ENCODE measurements around the gene CAMSAP2.

The CAMSAP2 gene

DNA sequence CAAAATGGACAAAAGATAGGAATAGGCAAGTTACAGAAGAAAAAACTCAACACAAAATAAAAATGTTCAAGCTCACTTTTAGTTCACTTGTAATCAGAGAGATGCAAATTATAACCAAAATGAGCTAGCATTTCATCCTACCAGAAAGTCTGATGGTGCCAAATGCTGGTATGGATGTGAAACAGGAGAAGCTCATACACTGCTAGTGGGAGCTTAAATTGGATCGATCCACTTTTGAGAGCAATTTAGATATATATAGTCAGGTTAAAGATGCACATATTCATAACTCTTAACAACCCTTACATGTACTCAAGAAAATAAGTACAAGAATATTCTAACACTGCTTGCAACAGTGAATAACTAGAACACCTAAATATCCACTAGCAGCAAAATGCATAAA lies 18.5 kb upstream of the CAMSAP2 start:
- TF ChIP-seq, protein P1, sequence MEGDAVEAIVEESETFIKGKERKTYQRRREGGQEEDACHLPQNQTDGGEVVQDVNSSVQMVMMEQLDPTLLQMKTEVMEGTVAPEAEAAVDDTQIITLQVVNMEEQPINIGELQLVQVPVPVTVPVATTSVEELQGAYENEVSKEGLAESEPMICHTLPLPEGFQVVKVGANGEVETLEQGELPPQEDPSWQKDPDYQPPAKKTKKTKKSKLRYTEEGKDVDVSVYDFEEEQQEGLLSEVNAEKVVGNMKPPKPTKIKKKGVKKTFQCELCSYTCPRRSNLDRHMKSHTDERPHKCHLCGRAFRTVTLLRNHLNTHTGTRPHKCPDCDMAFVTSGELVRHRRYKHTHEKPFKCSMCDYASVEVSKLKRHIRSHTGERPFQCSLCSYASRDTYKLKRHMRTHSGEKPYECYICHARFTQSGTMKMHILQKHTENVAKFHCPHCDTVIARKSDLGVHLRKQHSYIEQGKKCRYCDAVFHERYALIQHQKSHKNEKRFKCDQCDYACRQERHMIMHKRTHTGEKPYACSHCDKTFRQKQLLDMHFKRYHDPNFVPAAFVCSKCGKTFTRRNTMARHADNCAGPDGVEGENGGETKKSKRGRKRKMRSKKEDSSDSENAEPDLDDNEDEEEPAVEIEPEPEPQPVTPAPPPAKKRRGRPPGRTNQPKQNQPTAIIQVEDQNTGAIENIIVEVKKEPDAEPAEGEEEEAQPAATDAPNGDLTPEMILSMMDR (IDR thresholded peaks at IDR 0.05; ENCODE audit: insufficient read depth, low read depth, low read length, missing control alignments) = no peak
- no peak overlapping the region for H3K4me3 ChIP-seq (ENCODE audit: low read depth, low read length)
- no peak for DNase-seq (ENCODE audit: low read depth)

DNA sequence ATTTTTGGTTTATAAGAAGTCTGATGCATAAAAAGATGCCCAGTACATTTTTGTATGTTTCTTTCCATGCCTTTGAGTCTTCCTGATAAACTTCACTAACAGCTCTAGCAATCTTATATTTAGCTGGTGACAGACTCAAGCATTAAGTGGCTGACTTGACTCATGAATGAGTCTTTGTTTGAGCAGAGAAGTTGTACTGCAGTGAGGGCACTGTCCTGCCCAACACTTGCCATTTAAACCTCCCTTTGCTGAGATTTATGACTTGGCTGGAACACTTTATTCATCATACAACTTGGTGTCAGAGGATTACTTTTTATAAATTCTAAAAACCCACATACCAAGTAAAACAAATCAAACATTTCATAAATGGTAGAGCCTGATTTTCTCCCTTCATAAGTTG lies 14.6 kb upstream of the CAMSAP2 start:
- TF ChIP-seq, protein P1 (IDR thresholded peaks at IDR 0.05; ENCODE audit: insufficient read depth, low read depth, low read length, missing control alignments) = no peak
- no peak overlapping the region for H3K4me3 ChIP-seq (ENCODE audit: low read depth, low read length)
- no peak for DNase-seq (ENCODE audit: low read depth)

DNA sequence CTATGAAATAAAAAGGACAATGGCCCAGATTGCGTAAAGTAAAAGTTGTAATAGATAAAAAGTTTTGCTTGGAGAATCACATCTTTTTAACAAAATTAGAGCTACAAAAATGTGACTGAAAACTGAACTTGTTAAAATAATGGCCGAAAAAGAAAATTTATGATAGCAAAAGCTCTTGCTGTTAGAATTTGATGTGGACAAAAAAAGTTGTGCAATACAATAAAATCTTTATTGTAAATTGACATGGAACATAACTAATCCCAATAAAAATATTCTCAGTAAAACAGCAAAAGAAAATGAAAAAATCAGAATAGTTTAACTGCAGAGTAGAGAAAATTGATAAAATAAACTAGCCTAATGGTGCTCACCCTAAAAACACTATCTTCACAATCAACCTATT lies 11.4 kb upstream of the CAMSAP2 start:
- TF ChIP-seq, protein P1 (IDR thresholded peaks at IDR 0.05; ENCODE audit: insufficient read depth, low read depth, low read length, missing control alignments) = no peak
- DNase-seq (ENCODE audit: low read depth) = no peak
- H3K4me3 ChIP-seq (ENCODE audit: low read depth, low read length) = no peak overlapping the region

DNA sequence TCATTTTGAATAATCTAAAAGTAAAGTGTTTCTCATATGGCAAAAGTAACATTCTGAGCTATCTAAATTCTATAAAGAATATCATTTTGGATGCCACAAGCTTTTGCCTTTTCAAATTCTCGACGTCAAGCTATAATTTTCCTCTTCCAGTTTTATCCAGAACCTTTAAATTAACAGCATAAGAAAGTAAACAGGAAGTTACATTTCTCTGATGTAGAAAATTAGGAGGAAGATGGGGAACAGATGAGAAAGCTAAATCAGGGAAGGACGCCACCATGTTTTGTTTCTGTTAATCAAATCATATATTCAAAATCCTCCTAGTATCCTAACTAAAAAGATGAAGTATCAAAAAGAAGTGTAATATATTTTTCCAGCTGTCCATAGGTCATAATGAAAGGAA lies 8.8 kb upstream of the CAMSAP2 start:
- TF ChIP-seq, protein P1 (IDR thresholded peaks at IDR 0.05; ENCODE audit: insufficient read depth, low read depth, low read length, missing control alignments) = no peak
- no peak overlapping the region for H3K4me3 ChIP-seq (ENCODE audit: low read depth, low read length)
- no peak for DNase-seq (ENCODE audit: low read depth)

DNA sequence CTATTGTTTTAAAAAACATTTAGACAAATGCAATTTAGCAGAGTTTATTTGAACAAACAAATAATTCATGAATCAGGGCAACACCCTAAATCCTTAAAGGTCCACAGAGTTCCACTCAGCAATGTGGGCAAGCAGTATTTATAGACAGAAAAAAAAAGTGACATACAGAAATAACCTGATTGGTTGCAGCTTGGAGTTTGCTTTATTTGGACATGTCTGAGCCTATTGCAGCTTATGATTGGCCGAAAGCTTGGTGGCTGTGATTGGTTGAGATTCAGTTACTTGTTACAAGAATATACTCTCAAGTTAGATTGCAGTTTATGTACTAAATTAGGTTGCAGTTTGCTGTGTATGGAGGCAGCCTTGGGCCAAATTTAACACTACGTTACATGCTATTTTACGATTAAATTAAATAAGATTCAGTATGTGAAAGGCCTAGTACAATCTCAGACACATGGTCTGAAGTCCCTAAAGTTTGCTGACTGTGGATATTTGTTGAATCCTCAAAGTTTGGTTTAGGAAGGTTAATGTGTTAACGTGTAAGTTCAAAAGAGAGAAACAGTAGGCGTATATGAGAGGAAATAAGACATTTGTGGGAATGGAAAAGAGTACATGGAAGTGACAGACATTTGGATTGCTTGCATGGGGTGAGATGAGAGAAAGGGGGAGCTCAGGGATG lies 6.9 kb upstream of the CAMSAP2 start:
- H3K4me3 ChIP-seq (ENCODE audit: low read depth, low read length) = no peak overlapping the region
- DNase-seq (ENCODE audit: low read depth) = peak; percentile 25
- TF ChIP-seq, protein P1 (IDR thresholded peaks at IDR 0.05; ENCODE audit: insufficient read depth, low read depth, low read length, missing control alignments) = no peak

DNA sequence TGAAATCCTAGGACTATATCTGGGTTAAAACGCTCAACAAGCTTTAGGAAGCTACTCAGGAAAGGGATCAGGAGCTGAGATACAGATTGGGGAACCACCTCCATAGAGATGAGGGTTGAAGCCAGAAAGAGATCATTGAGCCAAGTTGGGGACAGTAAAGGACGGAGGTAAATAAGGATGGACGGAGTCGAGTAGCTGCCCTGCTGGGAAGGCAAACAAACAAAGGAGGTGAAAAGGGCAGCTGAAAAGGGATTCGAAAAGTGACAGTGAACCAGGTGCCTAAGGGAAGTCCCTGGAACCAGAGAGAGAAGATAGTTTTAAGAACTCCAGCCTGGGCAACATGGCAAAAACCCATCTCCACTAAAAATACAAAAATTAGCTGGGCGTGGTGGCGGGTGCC lies 6.3 kb upstream of the CAMSAP2 start:
- no peak for DNase-seq (ENCODE audit: low read depth)
- no peak overlapping the region for H3K4me3 ChIP-seq (ENCODE audit: low read depth, low read length)
- TF ChIP-seq, protein P1 (IDR thresholded peaks at IDR 0.05; ENCODE audit: insufficient read depth, low read depth, low read length, missing control alignments) = no peak

DNA sequence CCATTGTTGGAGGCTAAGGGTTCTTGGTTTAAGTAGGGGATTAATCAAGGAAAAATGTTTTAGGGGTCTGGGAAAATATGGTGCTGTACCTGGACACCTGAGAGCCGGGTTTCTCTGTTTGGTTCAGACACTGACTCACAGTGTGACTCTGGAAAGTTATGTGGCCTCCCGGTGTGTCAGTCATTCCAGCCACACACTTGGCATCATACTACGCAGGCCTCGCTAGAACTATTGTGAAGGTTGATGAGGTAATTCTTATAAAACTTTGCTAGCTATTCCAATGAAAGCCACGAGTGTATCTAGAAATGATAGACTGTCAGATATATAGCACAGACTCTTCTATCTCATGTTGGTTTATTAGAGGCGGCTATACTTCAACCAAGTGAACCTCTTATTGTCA lies 4.8 kb upstream of the CAMSAP2 start:
- TF ChIP-seq, protein P1 (IDR thresholded peaks at IDR 0.05; ENCODE audit: insufficient read depth, low read depth, low read length, missing control alignments) = no peak

More for the DNA sequence above, 4.8 kb upstream of the CAMSAP2 start:
- DNase-seq (ENCODE audit: low read depth) = no peak
- no peak overlapping the region for H3K4me3 ChIP-seq (ENCODE audit: low read depth, low read length)

Data from GM12865 (cell line).